Neural crest cell (in vitro differentiated cells): ENCODE results near the gene CERS6. TPM values are rescaled to one million over a fixed set of nuclear protein-coding genes. Genes with fewer than 3 reads are reported as not detected.

Experiments used
- DNase-seq: peaks from one replicate; pipeline ENCODE4 v3.0.0; 2021; ENCODE audit warnings: low read depth, mixed read lengths, low spot score
- H3K27ac Mint-ChIP-seq: one replicate; pipeline ENCODE4 v1.8.0; 2021; ENCODE audit warnings: mild to moderate bottlenecking, mixed read lengths; ENCODE audit not compliant: unreplicated experiment
- H3K27me3 Mint-ChIP-seq: 2 replicates; pipeline ENCODE4 v1.8.0; 2021; ENCODE audit warnings: low read depth, mild to moderate bottlenecking, mixed read lengths
- H3K36me3 Mint-ChIP-seq: 2 replicates; pipeline ENCODE4 v1.8.0; 2021; ENCODE audit warnings: low read depth, mild to moderate bottlenecking, mixed read lengths
- H3K4me1 Mint-ChIP-seq: 2 replicates; pipeline ENCODE4 v1.8.0; 2021; ENCODE audit warnings: mixed read lengths
- H3K4me3 Mint-ChIP-seq: one replicate; pipeline ENCODE4 v1.8.0; 2021; ENCODE audit warnings: mild to moderate bottlenecking, mixed read lengths
- H3K9me3 Mint-ChIP-seq: 2 replicates; pipeline ENCODE4 v1.8.0; 2021; ENCODE audit warnings: mixed read lengths
- microRNA-seq: library from miRNA; unstranded; fragments of <30 nt; microRNA quantifications from one replicate; pipeline ENCODE4, GENCODE V29; 2020
- total RNA-seq: library from RNA; stranded (reverse); gene quantifications from 2 replicates; pipeline ENCODE4 v1.2.1, GENCODE V29; 2021
- TF ChIP-seq, protein P1 (sequence below): fragments of 200-600 bp; sonication (generic); conservative IDR thresholded peaks from 2 replicates; pipeline ENCODE4 v1.5.0; 2021; ENCODE audit warnings: antibody characterized with exemption, mild to moderate bottlenecking

The CERS6 gene
- total RNA-seq, 1 donor from 2014 or later = 27.4 TPM

DNA sequence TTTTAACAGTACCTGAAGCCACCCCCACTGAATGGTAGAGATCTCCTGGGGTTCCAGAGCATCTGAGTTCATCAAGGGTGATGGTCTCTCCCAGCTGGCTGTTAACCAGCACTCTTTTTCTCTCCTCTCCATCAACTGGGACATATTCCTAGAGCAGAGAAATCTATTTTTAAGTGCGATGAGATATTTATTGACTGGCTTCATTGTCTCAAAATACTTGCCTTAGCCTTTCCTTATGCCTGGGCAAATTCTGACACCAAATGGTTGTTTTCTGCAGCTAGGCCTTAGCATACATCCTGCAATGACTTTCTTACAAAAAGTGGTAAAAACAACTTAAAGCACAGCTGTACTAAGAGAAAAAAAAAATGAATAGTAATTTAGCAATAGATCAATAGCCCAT, 365.9 kb downstream of the CERS6 start:
- Mint-ChIP-seq H3K27ac (no peak overlapping the region), H3K4me3 (no peak overlapping the region), H3K9me3 (no peaks in the 10 kb centered on the region), H3K4me1 (peaks cover 18% of the 10 kb centered on the region), H3K27me3 (no peaks in the 10 kb centered on the region), H3K36me3 (no peaks in the 10 kb centered on the region)
- TF ChIP-seq, protein P1, sequence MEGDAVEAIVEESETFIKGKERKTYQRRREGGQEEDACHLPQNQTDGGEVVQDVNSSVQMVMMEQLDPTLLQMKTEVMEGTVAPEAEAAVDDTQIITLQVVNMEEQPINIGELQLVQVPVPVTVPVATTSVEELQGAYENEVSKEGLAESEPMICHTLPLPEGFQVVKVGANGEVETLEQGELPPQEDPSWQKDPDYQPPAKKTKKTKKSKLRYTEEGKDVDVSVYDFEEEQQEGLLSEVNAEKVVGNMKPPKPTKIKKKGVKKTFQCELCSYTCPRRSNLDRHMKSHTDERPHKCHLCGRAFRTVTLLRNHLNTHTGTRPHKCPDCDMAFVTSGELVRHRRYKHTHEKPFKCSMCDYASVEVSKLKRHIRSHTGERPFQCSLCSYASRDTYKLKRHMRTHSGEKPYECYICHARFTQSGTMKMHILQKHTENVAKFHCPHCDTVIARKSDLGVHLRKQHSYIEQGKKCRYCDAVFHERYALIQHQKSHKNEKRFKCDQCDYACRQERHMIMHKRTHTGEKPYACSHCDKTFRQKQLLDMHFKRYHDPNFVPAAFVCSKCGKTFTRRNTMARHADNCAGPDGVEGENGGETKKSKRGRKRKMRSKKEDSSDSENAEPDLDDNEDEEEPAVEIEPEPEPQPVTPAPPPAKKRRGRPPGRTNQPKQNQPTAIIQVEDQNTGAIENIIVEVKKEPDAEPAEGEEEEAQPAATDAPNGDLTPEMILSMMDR = no peak
- no peak for DNase-seq

Small RNA genes within 50 kb of the gene (microRNA-seq; reads per million reads assigned to microRNA genes)
- not detected for gene MIR4774

Other genes with a start within 250 kb of the CERS6 start
- gene STK39, start 208.7 kb upstream of the CERS6 start, total RNA-seq = 26.5 and 28.2 TPM in 2 replicates